GM18511 (cell line): Measurements from ENCODE around the gene FGD2.
"Not testable (repeated sequence)": the region's sequence is repeated elsewhere in the genome, so short reads cannot be mapped to it uniquely, and the experiment has no call there.

Experiments
- ATAC-seq: cut with Tn5 transposase; IDR thresholded peaks from one replicate; pipeline ENCODE4 v1.9.1; 2021; ENCODE audit warnings: mild to moderate bottlenecking, moderate library complexity; ENCODE audit not compliant: unreplicated experiment

FGD2 gene

GRCh38 chr6:37038292-37039198 lies 33.1 kb downstream of the FGD2 start:
- no peak for ATAC-seq

DNA sequence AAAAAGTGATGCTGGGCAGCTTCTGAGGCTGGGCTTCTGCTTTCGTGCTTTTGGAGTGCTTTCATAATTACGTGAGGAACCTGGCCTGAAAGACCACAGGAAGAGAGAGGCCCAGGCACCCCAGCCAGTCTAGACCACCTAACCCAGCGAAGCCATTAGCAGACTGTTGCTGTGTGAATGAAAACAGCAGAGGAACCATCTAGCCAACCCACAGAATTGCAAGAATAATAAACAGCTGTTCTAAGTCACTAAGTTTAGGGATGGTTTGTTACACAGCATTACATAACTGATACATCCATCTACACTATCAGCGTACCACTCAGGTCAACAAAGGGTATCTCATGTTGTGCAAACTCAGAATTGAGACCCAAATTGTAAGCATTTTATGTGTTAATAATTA lies 34.5 kb downstream of the FGD2 start:
- no peak for ATAC-seq

- ATAC-seq, result no peak
Observed at GRCh38 chr6:37041521-37041920, 36.1 kb downstream of the FGD2 start.

GRCh38 chr6:37042150-37042549 lies 36.7 kb downstream of the FGD2 start:
- ATAC-seq, result no peak

GRCh38 chr6:37043091-37043490 lies 37.6 kb downstream of the FGD2 start:
- not testable (repeated sequence) for ATAC-seq

DNA sequence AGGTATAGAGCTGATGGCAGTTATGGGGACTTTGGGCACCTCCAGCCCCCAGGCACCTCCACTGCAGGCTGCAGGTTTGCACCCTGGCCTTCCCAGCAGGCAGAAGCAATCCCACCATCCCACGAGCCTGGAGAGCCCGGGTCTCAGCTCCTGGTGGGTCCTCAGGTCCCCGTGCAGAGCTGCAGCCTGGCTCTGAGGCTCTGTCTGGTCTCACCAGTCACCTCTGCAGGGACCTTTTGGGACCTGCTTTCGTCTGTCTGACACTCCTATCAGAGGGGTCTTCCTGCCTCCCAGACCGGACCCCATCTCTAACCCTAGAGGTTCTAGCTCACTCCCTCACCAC lies 41.9 kb downstream of the FGD2 start:
- ATAC-seq, result no peak

- ATAC-seq, result no peak
Observed at GRCh38 chr6:37047689-37048402, 42.4 kb downstream of the FGD2 start.

DNA sequence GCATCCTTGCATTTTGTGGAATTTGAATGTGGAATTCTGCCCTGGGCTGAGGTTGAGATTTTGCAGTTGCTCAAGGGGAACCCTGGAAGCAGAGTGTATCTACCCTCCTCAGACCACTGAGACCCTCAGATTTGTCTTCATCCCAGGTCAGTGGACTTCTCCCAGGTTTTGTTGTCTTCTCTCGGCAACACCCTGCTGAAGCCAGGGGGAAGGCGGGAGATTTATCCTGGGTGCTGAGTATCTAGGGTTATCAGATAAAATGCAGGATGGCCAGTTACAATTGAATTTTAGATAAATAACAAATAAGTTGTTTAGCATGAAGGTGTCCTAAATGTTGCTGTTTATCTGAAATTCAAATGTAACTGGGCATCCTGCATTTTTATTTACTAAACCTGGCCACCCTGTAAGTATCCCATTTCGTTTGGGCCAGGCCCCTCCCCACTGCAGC lies 43.0 kb downstream of the FGD2 start:
- ATAC-seq, result no peak

DNA sequence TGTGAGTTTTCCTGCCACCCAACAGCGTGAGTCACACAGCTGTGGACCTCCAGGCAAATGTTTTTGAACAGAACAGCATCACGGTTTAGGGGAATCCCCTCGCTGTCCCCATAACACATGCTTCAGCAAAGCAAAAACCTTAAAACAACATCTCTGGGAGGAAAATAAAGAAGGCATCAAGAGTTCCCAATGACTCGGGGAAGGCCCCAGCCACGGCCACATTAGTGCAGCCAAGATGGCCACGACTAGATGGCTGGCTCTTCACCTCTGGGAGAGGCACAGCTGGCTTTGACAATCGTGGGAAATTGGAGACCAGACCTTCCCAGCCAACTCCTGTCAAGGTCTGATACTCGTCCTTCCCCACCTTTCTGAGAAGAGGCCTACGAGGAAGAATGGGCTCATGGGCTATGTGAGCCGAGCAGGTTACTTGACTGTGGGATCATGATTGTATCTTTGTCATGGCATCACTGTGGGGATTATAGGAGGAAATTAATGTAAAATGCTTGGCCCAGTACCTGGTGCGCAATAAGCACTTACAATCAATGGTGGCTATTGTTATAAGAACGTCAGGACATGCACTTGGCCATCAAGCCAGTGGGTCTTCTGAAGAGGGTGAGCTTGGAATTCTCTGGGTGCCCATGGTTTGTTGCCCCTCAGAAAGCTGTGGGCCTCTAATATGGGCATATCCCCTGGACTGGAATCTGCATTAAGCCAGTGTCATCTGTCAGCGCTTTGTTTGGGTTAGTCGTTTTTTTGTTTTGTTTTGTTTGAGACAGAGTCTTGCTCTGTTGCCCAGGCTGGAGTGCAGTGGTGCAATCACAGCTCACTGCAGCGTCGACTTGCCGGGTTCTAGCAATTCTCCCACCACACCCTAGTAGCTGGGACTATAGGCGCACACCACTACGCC lies 43.6 kb downstream of the FGD2 start:
- peak; percentile 53 for ATAC-seq

DNA sequence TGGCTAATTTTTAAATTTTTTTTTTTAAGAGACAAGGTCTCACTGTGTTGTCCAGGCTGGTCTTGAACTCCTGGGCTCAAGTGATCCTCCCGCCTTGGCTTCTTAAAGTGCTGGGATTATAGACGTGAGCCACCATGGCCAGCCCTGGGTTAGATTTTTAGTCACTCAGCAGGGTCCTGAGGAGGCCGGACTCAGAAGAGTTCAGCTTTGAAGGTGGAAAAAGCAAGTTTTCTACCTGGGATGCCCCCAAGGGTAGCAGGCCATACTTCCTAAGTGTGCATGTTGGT lies 44.2 kb downstream of the FGD2 start:
- no peak for ATAC-seq

DNA sequence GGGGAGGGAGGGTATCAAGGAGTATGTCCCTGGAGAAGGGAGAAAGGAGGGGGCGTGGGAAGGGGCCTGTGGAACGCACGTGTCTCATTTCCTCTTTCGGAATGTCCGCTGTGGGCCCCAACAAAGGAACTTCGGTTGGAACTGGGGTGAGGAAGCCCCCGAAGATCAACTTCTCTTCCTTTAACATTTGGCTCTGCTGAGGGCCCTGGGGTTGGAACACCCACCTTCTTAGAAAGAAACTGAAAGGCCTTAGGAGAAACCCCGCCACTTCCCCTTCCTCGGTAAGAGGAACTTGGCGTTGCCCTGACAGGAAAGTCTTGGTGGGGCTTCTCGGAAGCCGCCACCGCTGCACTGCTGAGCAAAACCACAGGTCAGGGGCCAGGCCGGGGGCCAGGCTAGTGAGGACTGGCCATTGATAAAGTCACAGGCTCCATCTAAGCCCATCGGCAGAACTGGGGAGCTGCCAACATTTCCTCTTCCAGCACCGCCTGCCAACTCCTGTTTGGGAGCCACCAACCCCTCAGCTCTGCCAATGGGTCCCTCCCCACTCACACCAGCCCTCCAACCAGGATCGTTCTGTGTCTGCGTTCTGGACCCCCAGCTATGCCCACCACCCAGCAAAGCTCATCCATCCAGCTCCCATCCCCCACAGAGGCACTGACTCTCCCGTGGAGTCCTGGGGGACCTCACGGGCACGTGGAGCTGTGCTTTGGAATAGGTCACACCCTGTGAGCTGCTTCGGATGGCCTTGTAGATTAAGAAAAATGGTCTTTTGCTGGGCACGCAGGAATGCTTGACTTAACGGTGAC lies 44.8 kb downstream of the FGD2 start:
- peak; percentile 56 for ATAC-seq

- no peak for ATAC-seq
Observed at GRCh38 chr6:37050854-37051137, 45.3 kb downstream of the FGD2 start.

DNA sequence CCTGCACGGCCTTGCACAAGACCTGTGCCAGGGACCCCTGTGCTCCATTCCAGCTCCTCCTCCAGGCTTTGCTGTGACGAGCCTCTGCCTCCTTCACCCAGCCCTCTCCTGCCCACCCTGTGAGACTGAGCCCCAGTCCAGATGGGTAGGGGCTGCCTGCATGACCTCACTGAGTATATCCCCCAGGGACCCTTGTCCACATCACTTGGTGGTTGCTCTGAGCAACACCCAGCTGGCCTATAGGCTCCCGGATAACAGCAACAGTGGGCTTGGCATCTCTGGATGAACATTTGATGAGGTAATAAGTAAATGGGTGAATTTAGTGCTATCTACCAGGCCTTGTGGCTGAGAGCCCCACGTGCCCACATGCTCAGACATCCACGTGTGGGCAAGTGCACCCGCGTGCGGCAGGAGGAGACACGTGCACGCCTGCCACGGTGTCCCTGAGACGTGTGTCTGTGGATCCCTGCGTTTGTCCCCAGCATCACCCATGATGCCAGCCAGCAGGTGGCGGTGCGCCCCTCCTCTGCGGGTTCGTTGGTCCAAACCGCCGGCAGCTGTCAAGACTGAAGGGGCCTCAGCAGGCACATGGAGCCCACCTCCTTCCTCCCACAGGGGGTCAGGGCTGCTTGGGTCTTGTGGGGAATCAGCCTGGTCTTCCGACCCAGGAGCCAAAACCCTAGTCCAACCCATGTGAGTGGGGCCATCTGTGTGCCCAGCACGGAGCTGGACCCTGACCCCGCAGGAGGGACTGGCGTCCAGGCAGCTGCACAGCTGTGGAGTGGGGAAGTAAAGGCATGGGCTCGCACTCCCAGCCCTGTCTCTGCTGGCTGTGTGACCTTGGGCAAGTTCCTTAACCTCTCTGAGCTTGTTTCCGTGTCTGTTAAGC lies 45.9 kb downstream of the FGD2 start:
- ATAC-seq, result peak; percentile 40

GRCh38 chr6:37052027-37052628 lies 46.7 kb downstream of the FGD2 start:
- ATAC-seq, result no peak

DNA sequence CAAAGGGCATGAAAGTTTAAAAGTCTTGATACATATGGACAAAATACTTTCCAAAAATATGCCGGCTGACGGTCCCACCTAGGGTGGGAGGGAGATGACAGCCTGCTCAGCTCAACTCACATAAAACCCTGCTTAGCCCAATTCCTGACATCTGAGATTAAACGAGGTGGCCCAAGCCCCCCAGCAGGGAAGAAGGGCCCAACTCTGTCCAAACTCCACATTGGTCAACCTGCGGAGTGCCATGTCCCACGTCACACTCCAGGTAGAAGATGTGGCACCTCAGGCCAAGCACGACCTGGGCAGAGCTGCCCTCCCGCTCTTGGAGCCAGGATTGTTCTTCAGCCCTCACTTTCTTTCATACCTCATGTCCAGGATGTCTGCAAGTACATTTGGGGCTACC lies 48.2 kb downstream of the FGD2 start:
- ATAC-seq, result no peak

DNA sequence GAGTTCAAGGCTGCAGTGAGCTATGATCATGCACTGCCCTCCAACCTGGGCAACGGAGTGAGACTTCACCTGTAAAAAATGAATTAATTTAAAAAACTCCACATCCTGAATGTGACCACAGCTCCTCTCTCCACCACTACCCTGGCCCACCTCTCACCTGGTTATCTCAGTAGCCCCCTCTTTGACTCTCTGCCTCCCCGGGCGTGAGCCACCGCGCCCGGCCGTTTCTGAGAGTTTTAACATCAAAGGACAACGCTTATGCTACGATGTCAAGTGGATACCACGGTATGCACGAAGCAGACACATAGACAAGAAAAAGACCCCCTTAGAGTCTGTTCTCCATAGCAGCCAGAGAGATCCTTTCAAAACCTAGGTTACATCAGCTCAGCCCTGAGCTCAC lies 48.7 kb downstream of the FGD2 start:
- no peak for ATAC-seq

- no peak for ATAC-seq
Observed at GRCh38 chr6:37054580-37054979, 49.1 kb downstream of the FGD2 start.

DNA sequence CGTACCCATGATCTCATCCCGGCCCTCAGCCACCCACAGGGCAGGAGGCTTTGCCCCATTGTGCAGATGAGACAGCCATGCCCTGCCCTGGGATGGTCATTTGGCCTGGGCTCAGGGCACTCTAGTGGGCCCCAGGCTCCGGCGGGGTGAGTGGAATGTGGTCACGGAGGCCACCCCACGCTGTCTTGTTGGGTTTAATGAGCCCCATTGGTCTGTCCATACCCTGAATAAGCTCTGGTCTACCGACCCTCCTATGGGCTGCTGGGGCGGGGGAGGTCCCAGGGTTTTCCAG lies 50.6 kb downstream of the FGD2 start:
- no peak for ATAC-seq

GRCh38 chr6:37056439-37057127 lies 51.1 kb downstream of the FGD2 start:
- ATAC-seq, result no peak
